ENCODE data around the gene RFNG. TPM values are rescaled to one million over a fixed set of nuclear protein-coding genes. Genes with fewer than 3 reads are reported as not detected.

The RFNG gene
- total and polyA plus RNA-seq, 3 donors from 2014 or later: 50.5 to 102 (median 73.3) TPM

DNA sequence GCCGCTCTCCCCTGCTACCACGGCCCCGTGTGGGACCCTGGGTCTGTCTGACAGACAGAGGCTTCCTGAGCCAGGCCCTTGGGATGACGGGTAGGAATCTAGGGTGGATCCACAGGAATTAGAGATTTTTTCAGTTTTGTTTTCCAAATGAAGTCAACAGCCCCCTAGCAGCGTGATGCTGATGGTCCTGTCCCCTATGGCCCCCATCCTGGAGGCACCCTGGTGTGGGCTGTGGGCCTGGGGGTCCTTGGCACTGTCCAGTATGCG, 44.5 kb downstream of the RFNG start:
- H3K4me1 ChIP-seq: no peaks in the 10 kb centered on the region
- intact Hi-C loops (cut with DNase I; ENCODE audit: low total_unique reads): no loop called here
- no peak overlapping the region for H3K27ac ChIP-seq
- TF ChIP-seq CTCF (IDR thresholded peaks at IDR 0.05) (no peak), POLR2A (IDR thresholded peaks at IDR 0.05) (no peak)
- no peaks in the 10 kb centered on the region for H3K27me3 ChIP-seq
- WGBS, 2 donors: 91 to 94% methylated on average over 3 to 6 of the region's 6 CpGs
- no peaks in the 10 kb centered on the region for H3K36me3 ChIP-seq (ENCODE audit: low read depth, missing control alignments)
- no peaks in the 10 kb centered on the region for H3K9me3 ChIP-seq
- DNase-seq: no peak
- H3K4me3 ChIP-seq: no peak overlapping the region

DNA sequence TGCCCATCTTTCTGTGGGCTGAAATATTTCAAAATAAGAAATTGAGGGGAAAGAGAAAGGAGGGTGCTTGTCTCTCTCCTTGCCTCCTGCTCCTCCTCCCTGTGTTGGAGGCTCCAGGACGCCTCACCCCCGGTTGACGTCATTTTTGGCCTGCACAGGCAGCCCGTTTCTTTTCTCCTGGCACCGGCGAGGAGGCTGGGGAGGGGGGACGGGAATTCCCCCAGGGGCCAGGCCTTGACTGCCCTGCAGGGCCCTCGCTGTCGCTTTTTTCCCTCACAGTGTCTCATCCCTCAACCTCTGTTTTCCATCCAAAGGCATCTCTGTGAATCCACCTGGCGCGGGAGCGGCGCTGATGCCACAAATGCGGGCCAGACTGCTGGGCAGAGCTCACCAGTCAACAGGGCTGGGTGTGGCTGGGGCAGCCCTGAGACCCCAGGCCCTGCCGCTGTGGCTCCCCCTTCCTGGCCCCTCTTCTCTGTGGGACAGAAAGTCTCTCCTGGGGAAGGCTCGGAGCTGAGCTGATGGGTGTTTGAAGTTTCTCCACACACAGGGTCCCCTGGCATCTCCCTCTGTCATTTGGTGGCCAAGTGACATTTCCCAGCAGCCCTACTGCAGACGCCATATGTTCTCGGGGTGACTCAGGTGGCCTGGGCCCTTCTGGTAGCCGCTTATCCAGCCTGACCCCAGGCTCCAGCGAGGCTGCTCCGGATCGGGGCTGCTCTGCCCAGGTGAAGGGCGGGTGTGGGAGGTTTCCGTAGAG, 45.0 kb downstream of the RFNG start:
- Histone ChIP-seq H3K36me3 (ENCODE audit: low read depth, missing control alignments) (no peaks in the 10 kb centered on the region), H3K4me1 (no peaks in the 10 kb centered on the region), H3K4me3 (no peak overlapping the region), H3K27me3 (no peaks in the 10 kb centered on the region), H3K27ac (no peak overlapping the region), H3K9me3 (no peaks in the 10 kb centered on the region)
- 77 to 86% methylated on average over 15 to 24 of the region's 24 CpGs for WGBS, 2 donors
- TF ChIP-seq POLR2A (IDR thresholded peaks at IDR 0.05) (no peak), CTCF (IDR thresholded peaks at IDR 0.05) (no peak)
- intact Hi-C loops (cut with DNase I; ENCODE audit: low total_unique reads): no loop called here
- DNase-seq: no peak

DNA sequence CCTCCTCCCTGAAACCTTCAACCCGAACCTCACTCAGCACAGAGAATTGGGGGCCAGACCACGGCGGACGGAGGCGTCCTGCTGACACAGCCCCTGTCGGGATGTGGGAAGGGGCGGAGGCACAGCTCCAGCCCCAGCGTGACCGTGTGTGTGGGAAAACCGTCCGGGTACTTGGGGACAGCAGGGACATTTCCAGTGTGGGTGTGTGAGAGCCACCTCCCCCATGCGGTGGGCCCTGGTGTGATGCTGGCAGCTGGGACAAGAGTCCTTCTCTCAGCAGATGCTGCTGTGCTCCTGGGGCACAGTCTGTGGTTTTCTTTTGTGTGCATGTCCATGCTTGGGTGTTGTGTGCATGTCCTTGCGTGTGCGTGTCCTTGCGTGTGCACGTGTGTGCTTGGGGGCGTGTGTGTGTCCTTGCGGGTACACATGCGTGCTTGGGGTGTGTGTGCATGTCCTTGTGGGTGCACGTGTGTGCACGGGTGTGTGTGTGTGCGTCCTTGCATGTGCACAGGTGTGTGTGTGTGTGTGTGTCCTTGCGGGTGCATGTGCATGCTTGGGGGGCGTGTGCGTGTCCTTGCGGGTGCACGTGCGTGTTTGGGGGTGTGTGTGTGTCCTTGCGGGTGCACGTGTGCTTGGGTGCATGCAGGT, 45.8 kb downstream of the RFNG start:
- WGBS, 2 donors: 91 to 95% methylated on average over 16 to 30 of the region's 30 CpGs
- no peaks in the 10 kb centered on the region for H3K9me3 ChIP-seq
- no peak for DNase-seq
- H3K27me3 ChIP-seq: no peaks in the 10 kb centered on the region
- no peak overlapping the region for H3K4me3 ChIP-seq
- TF ChIP-seq CTCF (IDR thresholded peaks at IDR 0.05) (no peak), POLR2A (IDR thresholded peaks at IDR 0.05) (no peak)
- no peaks in the 10 kb centered on the region for H3K4me1 ChIP-seq
- H3K27ac ChIP-seq: no peak overlapping the region
- intact Hi-C loops (cut with DNase I; ENCODE audit: low total_unique reads): no loop called here
- H3K36me3 ChIP-seq (ENCODE audit: low read depth, missing control alignments): no peaks in the 10 kb centered on the region

DNA sequence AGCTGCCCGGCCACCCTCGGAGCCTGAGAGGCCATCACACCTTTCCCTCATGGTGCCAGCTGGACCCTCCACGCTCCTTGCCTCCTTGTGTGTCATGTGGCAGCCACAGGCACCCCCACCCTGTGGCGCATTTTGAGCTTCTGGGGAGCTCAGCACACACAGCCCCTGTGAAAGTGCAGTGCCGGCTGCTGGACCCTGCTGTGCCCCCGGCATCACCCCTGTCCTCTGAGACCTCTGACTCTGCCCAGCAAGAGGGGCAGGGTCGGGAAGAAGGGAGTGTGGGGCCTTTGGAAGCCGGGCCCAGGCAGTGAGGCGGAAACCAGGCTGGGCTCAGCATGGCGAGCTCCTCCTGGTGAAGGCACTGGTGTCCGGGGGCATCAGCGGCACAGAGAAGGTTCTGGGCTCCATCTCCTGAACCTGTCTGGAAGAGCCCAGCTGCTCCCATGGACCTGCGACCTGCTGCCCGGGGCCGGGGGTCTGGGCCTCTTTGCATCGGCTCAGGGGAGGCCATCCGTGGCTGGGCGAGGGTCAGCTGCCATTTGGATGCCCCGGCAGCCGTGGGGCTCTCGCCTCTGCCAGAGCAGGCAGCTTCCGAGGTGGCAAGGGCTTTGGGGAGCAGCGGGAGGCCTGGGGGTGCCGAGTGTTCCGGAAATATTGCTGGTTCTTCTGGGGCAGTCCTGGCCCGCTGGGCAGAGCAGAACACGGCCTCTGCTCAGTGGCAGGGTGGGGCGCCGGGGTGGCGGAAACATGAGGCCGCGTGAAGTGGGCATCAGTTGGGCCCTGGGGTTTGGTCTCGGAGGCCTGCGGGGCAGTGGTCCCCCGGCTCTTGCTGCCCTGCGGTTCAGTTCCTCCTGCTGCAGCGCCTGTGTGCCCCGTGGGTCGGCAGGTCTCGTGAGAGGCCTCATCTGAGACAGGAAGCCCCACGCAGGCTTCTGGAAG, 46.8 kb downstream of the RFNG start:
- intact Hi-C loops (cut with DNase I; ENCODE audit: low total_unique reads): no loop called here
- 91 to 92% methylated on average over 8 to 41 of the region's 41 CpGs for WGBS, 2 donors
- no peaks in the 10 kb centered on the region for H3K36me3 ChIP-seq (ENCODE audit: low read depth, missing control alignments)
- no peak overlapping the region for H3K4me3 ChIP-seq
- no peaks in the 10 kb centered on the region for H3K27me3 ChIP-seq
- H3K9me3 ChIP-seq: no peaks in the 10 kb centered on the region
- H3K4me1 ChIP-seq: no peaks in the 10 kb centered on the region
- no peak for TF ChIP-seq POLR2A (IDR thresholded peaks at IDR 0.05)
- no peak for TF ChIP-seq CTCF (IDR thresholded peaks at IDR 0.05)
- H3K27ac ChIP-seq: no peak overlapping the region
- no peak for DNase-seq

All from testis (tissue), 3 donors.